ENCODE data around the gene SUMO2.
"Not testable (repeated sequence)": the region's sequence is repeated elsewhere in the genome, so short reads cannot be mapped to it uniquely, and the experiment has no call there.

The SUMO2 gene

GRCh38 chr17:75138519-75138918 is 44.2 kb downstream of the SUMO2 start:
- H3K9me3 Mint-ChIP-seq = no peaks in the 10 kb centered on the region
- H3K27ac Mint-ChIP-seq = no peak overlapping the region
- ATAC-seq = no peak
- no peaks in the 10 kb centered on the region for H3K27me3 Mint-ChIP-seq
- no peak overlapping the region for H3K4me3 Mint-ChIP-seq
- H3K4me1 Mint-ChIP-seq = peaks cover 16% of the 10 kb centered on the region
- peaks cover 13% of the 10 kb centered on the region for H3K36me3 Mint-ChIP-seq

- H3K27me3 Mint-ChIP-seq, H3K27ac Mint-ChIP-seq, H3K4me3 Mint-ChIP-seq, ATAC-seq, H3K9me3 Mint-ChIP-seq: not testable (repeated sequence)
- peaks cover 16% of the 10 kb centered on the region for H3K4me1 Mint-ChIP-seq
- peaks cover 10% of the 10 kb centered on the region for H3K36me3 Mint-ChIP-seq
These were observed 45.0 kb downstream of the SUMO2 start for GRCh38 chr17:75137762-75138161.

- ATAC-seq = no peak
- peak overlapping the region; percentile 44 for H3K27ac Mint-ChIP-seq
- H3K4me3 Mint-ChIP-seq = no peak overlapping the region
- H3K4me1 Mint-ChIP-seq = peaks cover 8% of the 10 kb centered on the region
- H3K27me3 Mint-ChIP-seq = no peaks in the 10 kb centered on the region
- peaks cover under 1% of the 10 kb centered on the region for H3K36me3 Mint-ChIP-seq
- H3K9me3 Mint-ChIP-seq = no peaks in the 10 kb centered on the region
These were observed 46.8 kb downstream of the SUMO2 start for GRCh38 chr17:75135946-75136345.

- Mint-ChIP-seq H3K36me3 (peaks cover 2% of the 10 kb centered on the region), H3K27ac (peak overlapping the region; percentile 44), H3K4me3 (no peak overlapping the region)
These were observed 47.3 kb downstream of the SUMO2 start for GRCh38 chr17:75135452-75135851.

GRCh38 chr17:75133607-75134347 is 49.0 kb downstream of the SUMO2 start:
- not testable (repeated sequence) for ATAC-seq, H3K27ac Mint-ChIP-seq, H3K4me3 Mint-ChIP-seq, H3K27me3 Mint-ChIP-seq, H3K9me3 Mint-ChIP-seq
- Mint-ChIP-seq H3K36me3 (peaks cover 16% of the 10 kb centered on the region), H3K4me1 (peaks cover 21% of the 10 kb centered on the region)

More at GRCh38 chr17:75135452-75135851, 47.3 kb downstream of the SUMO2 start:
- no peak for ATAC-seq
- peaks cover 8% of the 10 kb centered on the region for H3K4me1 Mint-ChIP-seq
- no peaks in the 10 kb centered on the region for H3K9me3 Mint-ChIP-seq
- H3K27me3 Mint-ChIP-seq = no peaks in the 10 kb centered on the region

- H3K36me3 Mint-ChIP-seq = peaks cover 17% of the 10 kb centered on the region
- no peak for ATAC-seq
- no peak overlapping the region for H3K4me3 Mint-ChIP-seq
- H3K27me3 Mint-ChIP-seq = no peaks in the 10 kb centered on the region
- H3K9me3 Mint-ChIP-seq = no peaks in the 10 kb centered on the region
- H3K27ac Mint-ChIP-seq = no peak overlapping the region
- H3K4me1 Mint-ChIP-seq = peaks cover 28% of the 10 kb centered on the region
These were observed 49.8 kb downstream of the SUMO2 start for GRCh38 chr17:75133001-75133400.

GRCh38 chr17:75132018-75133000 is 50.5 kb downstream of the SUMO2 start:
- H3K27ac Mint-ChIP-seq = peak overlapping the region; percentile 87
- not testable (repeated sequence) for H3K9me3 Mint-ChIP-seq, ATAC-seq, H3K27me3 Mint-ChIP-seq
- H3K4me1 Mint-ChIP-seq = peaks cover 29% of the 10 kb centered on the region
- H3K36me3 Mint-ChIP-seq = peaks cover 17% of the 10 kb centered on the region
- peak overlapping the region; percentile 92 for H3K4me3 Mint-ChIP-seq

GRCh38 chr17:75131278-75132017 is 51.3 kb downstream of the SUMO2 start, which contains the start of gene NT5C:
TSS of gene NT5C (minus strand) at chr17:75131742. CDS start at chr17:75131707, 35 bp downstream.
- Mint-ChIP-seq H3K4me1 (peaks cover 29% of the 10 kb centered on the region), H3K27me3 (no peaks in the 10 kb centered on the region), H3K9me3 (no peaks in the 10 kb centered on the region), H3K4me3 (peak within 1 kb of the TSS; percentile 92), H3K27ac (peak within 1 kb of the TSS; percentile 87), H3K36me3 (peaks cover 17% of the 10 kb centered on the region)
- ATAC-seq = peak; percentile 93

- Mint-ChIP-seq H3K4me1 (peaks cover 36% of the 10 kb centered on the region), H3K36me3 (peaks cover 17% of the 10 kb centered on the region), H3K27me3 (no peaks in the 10 kb centered on the region), H3K9me3 (no peaks in the 10 kb centered on the region), H3K27ac (peak overlapping the region; percentile 87), H3K4me3 (peak overlapping the region; percentile 92)
- ATAC-seq = peak; percentile 69
These were observed 52.0 kb downstream of the SUMO2 start for GRCh38 chr17:75130632-75131277.

- ATAC-seq = no peak
- no peaks in the 10 kb centered on the region for H3K9me3 Mint-ChIP-seq
- no peaks in the 10 kb centered on the region for H3K27me3 Mint-ChIP-seq
- H3K4me1 Mint-ChIP-seq = peaks cover 41% of the 10 kb centered on the region
- peak overlapping the region; percentile 92 for H3K4me3 Mint-ChIP-seq
- peaks cover 17% of the 10 kb centered on the region for H3K36me3 Mint-ChIP-seq
- H3K27ac Mint-ChIP-seq = peak overlapping the region; percentile 87
These were observed 52.6 kb downstream of the SUMO2 start for GRCh38 chr17:75130059-75130631.

GRCh38 chr17:75129576-75129975 is 53.2 kb downstream of the SUMO2 start:
- Mint-ChIP-seq H3K4me3 (peak overlapping the region; percentile 41), H3K27ac (no peak overlapping the region), H3K4me1 (peaks cover 47% of the 10 kb centered on the region), H3K27me3 (no peaks in the 10 kb centered on the region), H3K9me3 (no peaks in the 10 kb centered on the region), H3K36me3 (peaks cover 17% of the 10 kb centered on the region)
- ATAC-seq = no peak

GRCh38 chr17:75128694-75129505 is 53.9 kb downstream of the SUMO2 start:
- no peak overlapping the region for H3K4me3 Mint-ChIP-seq
- H3K9me3 Mint-ChIP-seq = no peaks in the 10 kb centered on the region
- H3K4me1 Mint-ChIP-seq = peaks cover 54% of the 10 kb centered on the region
- H3K36me3 Mint-ChIP-seq = peaks cover 17% of the 10 kb centered on the region
- ATAC-seq = no peak
- no peaks in the 10 kb centered on the region for H3K27me3 Mint-ChIP-seq
- no peak overlapping the region for H3K27ac Mint-ChIP-seq

GRCh38 chr17:75127936-75128335 is 54.8 kb downstream of the SUMO2 start:
- not testable (repeated sequence) for ATAC-seq, H3K27ac Mint-ChIP-seq, H3K9me3 Mint-ChIP-seq, H3K27me3 Mint-ChIP-seq, H3K4me3 Mint-ChIP-seq
- Mint-ChIP-seq H3K36me3 (peaks cover 17% of the 10 kb centered on the region), H3K4me1 (peaks cover 55% of the 10 kb centered on the region)

All from stimulated activated memory B cell treated with anti-CD40 and anti-IgM and Interleukin-4, amounts not matched to agents 10 μg/mL and 1 μg/mL and 100 μg/mL, for 72 hours (primary cell).